ENCODE measurements around the gene CARD9. TPM values are rescaled to one million over a fixed set of nuclear protein-coding genes. Genes with fewer than 3 reads are reported as not detected.
A peak's percentile ranks its signal among the peaks of the same experiment; 100 is the strongest.

Gene CARD9
- total RNA-seq, 1 donor from 2014 or later, result 1.4 TPM

DNA sequence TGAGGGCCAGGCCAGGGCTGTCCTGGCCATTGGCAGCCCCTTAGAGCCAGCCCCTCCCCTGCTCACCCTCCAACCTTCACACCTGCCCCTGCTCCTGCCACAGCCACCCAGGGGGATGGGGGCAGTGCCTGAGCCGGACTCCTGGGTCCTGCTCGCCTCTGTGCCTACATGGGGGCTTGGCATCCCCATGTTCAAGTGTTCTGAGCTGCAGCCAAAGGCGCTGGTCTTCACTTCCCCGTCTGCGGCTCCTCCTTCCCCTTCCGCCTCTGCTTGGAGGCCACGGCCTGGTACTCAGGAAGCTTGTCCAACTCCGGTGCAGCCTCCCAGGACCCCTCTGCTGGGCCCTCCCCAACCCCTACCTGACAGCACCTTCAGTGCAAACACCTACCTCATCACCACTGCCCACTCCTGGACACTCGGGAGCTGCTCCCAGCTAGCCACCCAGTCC is 7.7 kb downstream of the CARD9 start:
- peak overlapping the region; percentile 34 for H3K4me3 Mint-ChIP-seq
- H3K27me3 Mint-ChIP-seq (ENCODE audit: low read depth), result peaks cover 6% of the 10 kb centered on the region
- TF ChIP-seq, protein P1, sequence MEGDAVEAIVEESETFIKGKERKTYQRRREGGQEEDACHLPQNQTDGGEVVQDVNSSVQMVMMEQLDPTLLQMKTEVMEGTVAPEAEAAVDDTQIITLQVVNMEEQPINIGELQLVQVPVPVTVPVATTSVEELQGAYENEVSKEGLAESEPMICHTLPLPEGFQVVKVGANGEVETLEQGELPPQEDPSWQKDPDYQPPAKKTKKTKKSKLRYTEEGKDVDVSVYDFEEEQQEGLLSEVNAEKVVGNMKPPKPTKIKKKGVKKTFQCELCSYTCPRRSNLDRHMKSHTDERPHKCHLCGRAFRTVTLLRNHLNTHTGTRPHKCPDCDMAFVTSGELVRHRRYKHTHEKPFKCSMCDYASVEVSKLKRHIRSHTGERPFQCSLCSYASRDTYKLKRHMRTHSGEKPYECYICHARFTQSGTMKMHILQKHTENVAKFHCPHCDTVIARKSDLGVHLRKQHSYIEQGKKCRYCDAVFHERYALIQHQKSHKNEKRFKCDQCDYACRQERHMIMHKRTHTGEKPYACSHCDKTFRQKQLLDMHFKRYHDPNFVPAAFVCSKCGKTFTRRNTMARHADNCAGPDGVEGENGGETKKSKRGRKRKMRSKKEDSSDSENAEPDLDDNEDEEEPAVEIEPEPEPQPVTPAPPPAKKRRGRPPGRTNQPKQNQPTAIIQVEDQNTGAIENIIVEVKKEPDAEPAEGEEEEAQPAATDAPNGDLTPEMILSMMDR (conservative IDR thresholded peaks at IDR 0.05), result no peak
- H3K4me1 Mint-ChIP-seq, result peaks cover 5% of the 10 kb centered on the region
- no peaks in the 10 kb centered on the region for H3K9me3 Mint-ChIP-seq
- no peak for DNase-seq (ENCODE audit: low read depth, low spot score)
- H3K27ac Mint-ChIP-seq (ENCODE audit: unreplicated experiment), result no peak overlapping the region
- no peaks in the 10 kb centered on the region for H3K36me3 Mint-ChIP-seq (ENCODE audit: low read depth)

DNA sequence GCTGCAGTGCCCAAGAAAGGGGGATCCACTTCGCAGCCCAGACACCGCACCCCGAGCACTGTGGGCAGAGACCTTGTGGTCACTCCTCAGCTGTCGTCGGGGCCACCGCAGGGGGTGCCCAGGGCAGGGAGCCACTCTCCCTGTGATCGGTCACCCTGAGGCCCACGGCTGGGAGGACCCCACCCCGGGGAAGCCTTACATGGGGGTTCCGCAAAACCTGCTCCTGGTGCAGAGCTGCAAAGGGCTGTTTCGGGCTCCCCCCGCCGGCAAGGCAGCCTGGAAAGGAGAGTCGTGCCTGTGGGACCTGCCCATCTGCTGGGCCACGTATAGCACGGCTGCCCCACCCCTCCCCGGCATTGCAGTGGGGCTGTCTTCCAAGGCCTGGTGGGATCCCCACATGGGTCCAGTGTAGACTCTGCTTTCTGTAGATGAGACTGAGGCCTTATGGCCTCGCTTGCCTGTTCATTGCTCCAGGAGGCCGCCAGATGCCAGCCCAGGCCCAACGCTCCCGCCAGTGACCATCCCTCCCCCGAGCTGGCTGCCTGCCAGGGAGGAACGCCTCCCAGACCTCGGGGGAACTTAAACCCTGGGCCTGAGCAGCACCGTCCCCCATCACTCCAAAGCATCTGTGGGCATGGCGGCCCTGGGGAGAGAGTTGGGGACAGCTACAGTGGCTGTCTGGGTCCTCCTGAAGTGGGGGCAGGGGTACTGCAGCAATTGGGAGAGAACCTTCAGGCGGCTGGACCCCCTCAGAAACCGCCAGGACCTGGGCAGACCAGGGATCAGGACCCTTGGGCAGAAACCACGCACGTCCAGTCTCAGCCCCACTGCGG is 8.3 kb downstream of the CARD9 start:
- Mint-ChIP-seq H3K4me1 (peaks cover 5% of the 10 kb centered on the region), H3K36me3 (ENCODE audit: low read depth) (no peaks in the 10 kb centered on the region), H3K9me3 (no peaks in the 10 kb centered on the region), H3K27me3 (ENCODE audit: low read depth) (peaks cover 6% of the 10 kb centered on the region), H3K27ac (ENCODE audit: unreplicated experiment) (no peak overlapping the region), H3K4me3 (peak overlapping the region; percentile 71)
- TF ChIP-seq, protein P1 (conservative IDR thresholded peaks at IDR 0.05), result no peak
- no peak for DNase-seq (ENCODE audit: low read depth, low spot score)

DNA sequence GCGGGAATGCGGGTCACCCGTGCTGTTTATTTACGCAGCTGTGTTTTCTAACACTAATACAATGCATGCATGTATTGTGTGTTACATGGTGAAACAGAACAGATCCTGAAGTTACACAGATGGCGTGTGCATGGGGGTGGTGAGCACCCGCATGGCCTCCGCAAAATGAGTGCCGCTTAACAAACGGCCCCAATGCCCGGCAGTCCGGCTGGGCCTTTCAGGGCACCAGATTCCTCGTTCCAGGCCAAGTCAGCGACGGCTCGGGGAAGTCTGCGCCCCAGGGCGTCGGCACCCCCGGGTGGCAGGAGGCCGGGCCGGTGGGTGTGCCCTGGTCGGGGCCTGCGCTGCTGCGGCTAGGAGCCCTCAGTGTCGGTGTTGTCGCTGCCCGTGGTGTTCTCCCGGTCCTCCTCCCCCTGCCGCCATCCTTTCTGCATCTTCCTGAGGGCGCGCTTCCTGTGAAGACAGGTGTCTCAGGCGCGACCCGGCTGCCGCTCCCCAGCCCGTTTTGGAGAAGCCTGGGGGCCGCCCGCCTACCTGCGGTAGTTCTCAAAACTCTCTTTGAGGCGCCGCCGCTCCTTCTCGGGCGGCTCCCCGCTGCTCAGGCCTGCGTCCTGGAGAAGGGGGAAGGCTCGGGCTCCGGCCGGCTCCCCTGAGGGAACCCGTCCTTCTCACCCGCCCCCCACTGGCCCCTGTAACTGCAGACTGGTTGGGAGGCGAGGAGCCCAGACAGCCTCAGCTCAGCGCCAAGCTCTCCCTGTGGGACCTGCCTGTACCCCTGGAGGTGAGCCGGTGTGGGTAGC is 9.3 kb downstream of the CARD9 start:
- no peak overlapping the region for H3K27ac Mint-ChIP-seq (ENCODE audit: unreplicated experiment)
- H3K36me3 Mint-ChIP-seq (ENCODE audit: low read depth), result no peaks in the 10 kb centered on the region
- H3K4me1 Mint-ChIP-seq, result peaks cover 5% of the 10 kb centered on the region
- DNase-seq (ENCODE audit: low read depth, low spot score), result no peak
- no peaks in the 10 kb centered on the region for H3K9me3 Mint-ChIP-seq
- peaks cover 6% of the 10 kb centered on the region for H3K27me3 Mint-ChIP-seq (ENCODE audit: low read depth)
- H3K4me3 Mint-ChIP-seq, result peak overlapping the region; percentile 66
- TF ChIP-seq, protein P1 (conservative IDR thresholded peaks at IDR 0.05), result no peak

DNA sequence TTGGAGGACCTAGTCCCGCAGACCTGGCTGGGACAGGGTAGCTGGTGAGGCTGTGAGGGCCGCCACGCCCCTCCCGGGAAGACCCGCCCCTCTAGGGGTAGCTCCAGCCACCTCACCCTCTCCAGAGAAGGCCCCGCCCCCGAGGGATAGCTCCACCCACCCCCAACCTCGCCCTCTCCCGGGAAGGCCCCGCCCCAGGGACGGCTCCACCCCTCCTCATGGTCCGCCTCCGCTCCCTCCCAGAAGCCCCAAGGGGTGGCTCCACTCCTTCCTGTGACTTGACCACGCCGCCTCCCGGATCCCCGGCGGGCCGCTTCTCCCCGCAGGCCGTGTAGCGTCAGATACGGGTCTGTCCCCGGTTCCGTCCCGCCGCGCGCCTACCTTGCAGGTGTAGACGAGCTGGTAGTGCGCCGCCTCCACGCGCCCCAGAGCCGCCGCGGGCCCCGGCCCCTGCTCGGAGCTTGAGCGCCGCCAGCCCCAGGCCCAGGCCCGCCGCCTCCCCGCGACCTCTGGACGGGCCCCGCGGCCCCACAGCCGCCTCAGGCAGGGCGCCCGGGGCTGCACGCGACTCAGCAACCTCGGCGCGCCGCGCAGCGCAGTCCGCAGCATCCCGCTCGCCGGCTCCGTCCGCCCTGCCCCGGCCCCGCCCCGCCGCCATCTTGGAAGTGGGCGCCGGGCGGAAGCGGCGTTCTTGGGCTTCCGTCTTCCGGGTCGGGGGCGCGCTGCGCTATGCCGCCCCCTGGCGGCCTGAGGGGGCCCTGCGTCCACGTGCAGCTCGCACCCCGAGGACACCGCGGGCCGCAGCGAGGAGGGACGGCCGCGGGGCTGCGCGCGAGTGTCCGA is 10.1 kb downstream of the CARD9 start, which contains the start of gene DNLZ:
Gene DNLZ, minus strand, starts transcription at position 639 of the 843 bp plus-strand sequence. Its CDS starts 30 bp downstream, at position 609.
- TF ChIP-seq, protein P1 (conservative IDR thresholded peaks at IDR 0.05), result peak; percentile 98
- H3K9me3 Mint-ChIP-seq, result no peaks in the 10 kb centered on the region
- peak within 1 kb of the TSS; percentile 78 for H3K27ac Mint-ChIP-seq (ENCODE audit: unreplicated experiment)
- no peaks in the 10 kb centered on the region for H3K36me3 Mint-ChIP-seq (ENCODE audit: low read depth)
- peak within 1 kb of the TSS; percentile 91 for H3K4me3 Mint-ChIP-seq
- H3K4me1 Mint-ChIP-seq, result peaks cover 5% of the 10 kb centered on the region
- H3K27me3 Mint-ChIP-seq (ENCODE audit: low read depth), result peaks cover 6% of the 10 kb centered on the region
- peak; percentile 95 for DNase-seq (ENCODE audit: low read depth, low spot score)

DNA sequence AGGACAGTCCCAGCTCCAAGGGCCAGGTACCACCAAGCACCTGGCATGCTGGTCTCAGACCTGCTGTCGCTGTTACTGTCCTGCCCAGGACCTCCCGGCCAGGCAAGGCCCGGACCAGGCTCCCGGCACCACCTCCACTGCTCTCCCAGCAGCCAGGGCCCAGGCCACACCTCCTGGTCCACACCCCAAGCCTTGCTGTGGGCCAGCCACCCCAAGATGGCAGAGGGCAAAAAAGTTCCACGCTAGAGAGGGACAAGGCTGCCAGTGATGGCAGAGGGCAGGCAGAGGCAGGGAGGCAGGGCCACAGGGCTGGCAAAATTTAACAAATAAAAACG is 11.1 kb downstream of the CARD9 start:
- Mint-ChIP-seq H3K27me3 (ENCODE audit: low read depth) (peaks cover 6% of the 10 kb centered on the region), H3K36me3 (ENCODE audit: low read depth) (no peaks in the 10 kb centered on the region), H3K9me3 (no peaks in the 10 kb centered on the region), H3K4me3 (peak overlapping the region; percentile 91), H3K27ac (ENCODE audit: unreplicated experiment) (no peak overlapping the region), H3K4me1 (peaks cover 5% of the 10 kb centered on the region)
- TF ChIP-seq, protein P1 (conservative IDR thresholded peaks at IDR 0.05), result no peak
- DNase-seq (ENCODE audit: low read depth, low spot score), result no peak
